H1 (cell line): Measurements from ENCODE around the gene IQGAP1.

ENCODE experiments used
- CBX5 ChIP-seq: fragments of 300-800, 300-1000 bp; sonication (generic); IDR thresholded peaks from 2 replicates; pipeline ENCODE4 v1.7.1; 2016; ENCODE audit warnings: antibody characterized with exemption, low read length, low read depth
- CHD1 ChIP-seq: IDR thresholded peaks from 2 replicates; pipeline ENCODE4 v1.6.1; 2012; ENCODE audit warnings: low read depth, low read length, improper control_type of control experiment
- CTBP2 ChIP-seq: IDR thresholded peaks from 2 replicates; pipeline ENCODE4 v1.7.0; 2011; ENCODE audit warnings: borderline replicate concordance, mild to moderate bottlenecking, moderate library complexity, mixed read lengths, low read length; ENCODE audit not compliant: insufficient read depth, insufficient read length
- EZH2 ChIP-seq: fragments of 200-600 bp; sonication (generic); IDR thresholded peaks from 2 replicates; pipeline ENCODE4 v1.7.1; 2012; ENCODE audit warnings: low read depth, mild to moderate bottlenecking, moderate library complexity, low read length, inconsistent platforms; ENCODE audit not compliant: severe bottlenecking
- POLR2A ChIP-seq, 2 experiments: IDR thresholded peaks; 1 replicate in 1 of 2; 2 replicates in 1 of 2; pipeline ENCODE4 v1.6.1; 2011; ENCODE audit warnings: low read depth in 2 of 2, low read length in 2 of 2, mild to moderate bottlenecking in 2 of 2; ENCODE audit errors: control extremely low read depth in 1 of 2
- POLR2AphosphoS5 ChIP-seq: IDR thresholded peaks from 2 replicates; pipeline ENCODE4 v1.6.1; 2011; ENCODE audit warnings: low read depth, low read length
- RNF2 ChIP-seq: fragments of 200-900, 300-1000 bp; sonication (generic); IDR thresholded peaks from 2 replicates; pipeline ENCODE4 v1.7.1; 2016; ENCODE audit warnings: borderline replicate concordance, low read depth, mild to moderate bottlenecking, antibody characterized with exemption, low read length; ENCODE audit not compliant: poor library complexity, severe bottlenecking; ENCODE audit errors: missing control alignments
- SIRT6 ChIP-seq: IDR thresholded peaks from one replicate; pipeline ENCODE4 v1.7.1; 2012; ENCODE audit warnings: low read length, inconsistent platforms
- TEAD4 ChIP-seq: IDR thresholded peaks from 2 replicates; pipeline ENCODE4 v1.6.1; 2012; ENCODE audit warnings: low read depth, low read length, inconsistent platforms, mixed read lengths
- YY1 ChIP-seq: IDR thresholded peaks from 2 replicates; pipeline ENCODE4 v1.6.1; 2011; ENCODE audit warnings: low read depth, mild to moderate bottlenecking, low read length
- TF ChIP-seq, protein P1 (sequence below), 3 experiments: IDR thresholded peaks; 1 replicate in 2 of 3; 2 replicates in 1 of 3; pipeline versions ENCODE4 v1.5.1 to v1.6.1; 2011; ENCODE audit warnings: low read length in 3 of 3, mild to moderate bottlenecking in 3 of 3, inconsistent platforms in 2 of 3, low read depth in 1 of 3, moderate library complexity in 1 of 3; ENCODE audit not compliant: insufficient read depth in 1 of 3; ENCODE audit errors: control extremely low read depth in 1 of 3
- TF ChIP-seq, protein P2 (sequence below): IDR thresholded peaks from 2 replicates; pipeline ENCODE4 v1.6.1; 2011; ENCODE audit warnings: low read length, improper control_type of control experiment

DNA sequence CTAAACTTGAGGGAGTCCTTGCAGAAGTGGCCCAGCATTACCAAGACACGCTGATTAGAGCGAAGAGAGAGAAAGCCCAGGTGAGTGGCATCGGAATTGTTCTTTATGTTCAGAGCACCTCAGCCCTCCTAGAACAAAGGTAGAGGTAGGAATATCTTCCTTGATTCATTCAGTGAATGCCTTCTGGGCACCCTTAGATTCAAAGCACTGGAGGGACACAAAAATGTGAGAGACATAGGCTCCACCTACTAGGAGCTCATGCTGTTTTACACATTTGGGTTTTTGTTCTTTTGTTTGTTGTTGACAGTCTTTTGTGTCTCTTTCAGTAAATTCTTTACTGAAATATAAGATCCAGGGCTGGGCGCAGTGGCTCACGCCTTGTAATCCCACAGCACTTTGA lies 68.2 kb downstream of the IQGAP1 start:
- TF ChIP-seq TEAD4 (no peak), POLR2A (IDR thresholded peaks at IDR 0.05; ENCODE audit: control extremely low read depth in 1 of 2, low read depth in 2 of 2, low read length in 2 of 2) (no peak), SIRT6 (no peak), EZH2 (no peak), CBX5 (no peak), CHD1 (no peak), RNF2 (no peak), POLR2AphosphoS5 (no peak), YY1 (no peak), CTBP2 (no peak)
- TF ChIP-seq, protein P1, sequence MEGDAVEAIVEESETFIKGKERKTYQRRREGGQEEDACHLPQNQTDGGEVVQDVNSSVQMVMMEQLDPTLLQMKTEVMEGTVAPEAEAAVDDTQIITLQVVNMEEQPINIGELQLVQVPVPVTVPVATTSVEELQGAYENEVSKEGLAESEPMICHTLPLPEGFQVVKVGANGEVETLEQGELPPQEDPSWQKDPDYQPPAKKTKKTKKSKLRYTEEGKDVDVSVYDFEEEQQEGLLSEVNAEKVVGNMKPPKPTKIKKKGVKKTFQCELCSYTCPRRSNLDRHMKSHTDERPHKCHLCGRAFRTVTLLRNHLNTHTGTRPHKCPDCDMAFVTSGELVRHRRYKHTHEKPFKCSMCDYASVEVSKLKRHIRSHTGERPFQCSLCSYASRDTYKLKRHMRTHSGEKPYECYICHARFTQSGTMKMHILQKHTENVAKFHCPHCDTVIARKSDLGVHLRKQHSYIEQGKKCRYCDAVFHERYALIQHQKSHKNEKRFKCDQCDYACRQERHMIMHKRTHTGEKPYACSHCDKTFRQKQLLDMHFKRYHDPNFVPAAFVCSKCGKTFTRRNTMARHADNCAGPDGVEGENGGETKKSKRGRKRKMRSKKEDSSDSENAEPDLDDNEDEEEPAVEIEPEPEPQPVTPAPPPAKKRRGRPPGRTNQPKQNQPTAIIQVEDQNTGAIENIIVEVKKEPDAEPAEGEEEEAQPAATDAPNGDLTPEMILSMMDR (IDR thresholded peaks at IDR 0.05; ENCODE audit: control extremely low read depth in 1 of 3, insufficient read depth in 1 of 3, low read depth in 1 of 3, low read length in 3 of 3): no peak
- TF ChIP-seq, protein P2, sequence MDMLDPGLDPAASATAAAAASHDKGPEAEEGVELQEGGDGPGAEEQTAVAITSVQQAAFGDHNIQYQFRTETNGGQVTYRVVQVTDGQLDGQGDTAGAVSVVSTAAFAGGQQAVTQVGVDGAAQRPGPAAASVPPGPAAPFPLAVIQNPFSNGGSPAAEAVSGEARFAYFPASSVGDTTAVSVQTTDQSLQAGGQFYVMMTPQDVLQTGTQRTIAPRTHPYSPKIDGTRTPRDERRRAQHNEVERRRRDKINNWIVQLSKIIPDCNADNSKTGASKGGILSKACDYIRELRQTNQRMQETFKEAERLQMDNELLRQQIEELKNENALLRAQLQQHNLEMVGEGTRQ: no peak
